NCI-H510A treated with DMSO at 0.1 percent for 48 hours (cell line): ENCODE results near the gene ELAVL2.

Experiments used
- DNase-seq: peaks from one replicate; lab custom pipeline; 2025; lab: John Stamatoyannopoulos, UW

ELAVL2 gene

DNA sequence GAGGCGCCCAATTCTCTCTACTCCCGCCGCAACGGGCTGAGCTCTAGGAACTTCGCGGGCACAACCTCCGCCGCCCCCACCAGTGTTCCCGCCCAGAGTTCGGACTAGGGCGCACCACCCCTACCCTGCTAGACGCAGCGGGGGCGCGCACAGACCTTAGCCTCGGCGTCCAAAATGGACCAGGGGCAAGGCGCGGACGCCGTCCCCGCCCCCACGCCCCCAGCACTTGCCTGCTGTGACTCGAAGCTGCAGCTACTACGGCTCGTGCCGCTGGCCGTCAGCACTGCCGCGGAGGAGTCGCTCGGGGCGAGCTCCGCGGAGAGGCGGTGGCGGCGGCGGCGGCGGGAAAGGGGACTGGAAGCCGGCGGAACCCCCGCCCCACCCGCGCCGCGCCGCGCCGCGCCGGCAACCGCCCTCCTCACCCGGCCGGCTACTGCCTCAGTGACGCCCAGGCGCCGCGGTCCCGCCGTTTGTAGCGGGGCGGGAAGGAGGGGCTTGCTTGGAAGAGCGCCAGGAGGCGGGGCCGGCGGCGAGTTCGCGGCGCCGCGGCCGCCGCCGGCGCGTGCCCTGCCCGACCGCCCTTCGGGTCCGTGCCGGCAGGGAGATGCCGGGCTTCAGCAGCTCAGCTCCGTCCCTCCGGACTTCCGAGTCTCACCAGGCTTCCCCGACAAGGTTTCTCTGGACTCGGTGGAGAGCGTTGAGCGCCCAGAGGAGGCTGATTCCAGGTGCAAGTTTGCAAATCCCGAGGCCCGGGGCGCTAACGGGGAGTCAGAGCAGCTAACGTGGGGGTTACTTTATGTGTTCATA lies 4.5 kb downstream of the ELAVL2 start:
- peak; percentile 26 for DNase-seq

DNA sequence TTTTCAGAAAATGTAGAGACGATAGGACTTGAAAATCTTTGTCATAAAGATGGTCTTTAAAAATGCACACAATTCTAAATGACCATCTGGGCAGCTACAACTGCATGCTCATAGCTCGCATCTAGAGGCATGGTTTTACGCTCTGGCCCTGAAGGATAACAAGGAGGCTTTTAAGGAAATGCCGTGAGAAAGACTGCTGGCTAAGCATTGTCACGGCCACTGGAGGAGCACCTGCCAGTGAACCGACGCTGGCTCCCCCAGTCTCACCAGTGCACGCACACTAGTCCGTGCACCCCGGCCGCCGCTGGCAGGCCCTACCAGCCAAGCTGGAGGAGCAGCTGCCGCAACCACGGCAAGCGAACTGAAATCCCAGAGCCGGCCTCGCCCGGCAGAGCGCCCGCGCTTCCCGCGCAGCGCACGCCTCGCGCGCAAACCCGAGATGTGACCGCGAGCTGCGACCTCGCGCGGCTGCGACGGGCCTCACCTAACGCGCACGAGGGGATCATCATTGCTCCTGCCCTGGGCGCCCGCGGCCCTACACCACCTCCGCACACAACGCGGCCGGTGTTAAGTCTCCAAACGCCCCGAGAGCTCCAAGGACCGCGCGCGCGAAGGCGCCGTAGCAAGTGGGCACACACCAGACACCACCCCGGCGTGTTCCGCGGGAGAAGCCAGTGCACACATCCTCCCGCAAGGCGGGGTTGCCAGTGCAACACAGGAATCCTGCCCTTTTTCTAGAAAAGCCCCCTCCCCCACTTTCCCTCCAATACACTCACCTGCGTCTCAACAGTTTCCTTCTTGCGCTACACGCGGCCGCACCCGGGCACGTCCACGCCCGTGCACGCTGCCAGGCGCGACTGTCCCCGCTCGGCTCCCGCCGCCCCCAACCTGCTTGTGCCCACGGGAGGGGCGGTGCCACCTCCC lies 5.3 kb downstream of the ELAVL2 start:
- DNase-seq, result peak; percentile 8

DNA sequence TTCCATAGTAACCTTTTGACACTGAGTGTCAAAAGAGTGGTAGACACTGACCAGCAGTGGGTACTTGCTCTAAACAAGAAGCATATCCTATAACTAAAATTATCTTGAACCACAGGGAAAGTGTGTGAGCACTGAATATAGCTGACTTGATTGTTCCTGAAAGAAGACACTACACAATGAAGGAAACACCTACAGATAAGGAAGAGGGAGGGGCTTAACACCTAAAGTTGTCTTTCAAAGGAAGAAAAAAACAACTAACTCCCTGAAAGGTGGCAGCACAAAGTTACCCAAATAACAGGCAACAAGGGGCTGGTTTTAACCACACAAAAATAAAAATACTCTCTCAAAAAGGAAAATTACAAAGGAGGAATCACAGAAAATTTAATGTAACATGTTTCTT lies 6.6 kb downstream of the ELAVL2 start:
- DNase-seq, result no peak

DNA sequence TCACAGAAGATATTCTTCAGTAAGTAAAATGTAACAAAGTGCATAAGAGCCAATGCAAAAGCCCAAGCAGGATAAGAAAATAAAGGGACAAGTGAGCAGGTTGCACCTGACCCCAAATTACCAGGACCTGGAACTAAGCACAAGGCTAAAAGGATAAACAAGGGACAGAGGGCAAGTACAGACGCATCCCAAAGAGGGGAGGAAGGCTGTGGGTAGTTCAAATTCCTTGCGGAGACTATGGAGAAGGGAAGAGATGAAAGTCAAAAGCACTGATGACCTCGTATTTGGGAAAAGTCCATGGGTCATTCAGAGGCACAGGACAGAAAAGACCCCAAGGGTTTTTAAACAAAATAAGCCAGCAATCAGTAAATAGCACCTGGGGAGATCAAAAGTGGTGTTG lies 11.8 kb downstream of the ELAVL2 start:
- no peak for DNase-seq

DNA sequence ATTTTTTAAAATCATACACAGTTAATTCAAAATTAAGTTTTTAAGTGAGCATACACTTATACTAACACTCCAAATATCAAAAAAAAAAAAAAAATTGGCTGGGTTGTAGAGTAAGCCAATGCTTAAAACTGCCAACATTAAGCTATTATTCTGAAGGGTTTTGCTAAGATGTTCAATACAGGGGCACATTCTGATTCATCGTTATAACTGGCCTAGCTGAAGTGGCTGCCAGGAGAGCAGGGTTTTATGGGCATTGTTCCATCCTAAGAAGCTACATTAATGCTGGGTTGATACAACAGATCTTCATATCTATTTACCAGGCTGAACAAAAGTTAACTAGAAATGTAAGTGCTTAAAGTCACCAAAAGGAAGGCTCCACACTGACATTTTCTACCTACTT lies 13.4 kb downstream of the ELAVL2 start:
- DNase-seq, result no peak

DNA sequence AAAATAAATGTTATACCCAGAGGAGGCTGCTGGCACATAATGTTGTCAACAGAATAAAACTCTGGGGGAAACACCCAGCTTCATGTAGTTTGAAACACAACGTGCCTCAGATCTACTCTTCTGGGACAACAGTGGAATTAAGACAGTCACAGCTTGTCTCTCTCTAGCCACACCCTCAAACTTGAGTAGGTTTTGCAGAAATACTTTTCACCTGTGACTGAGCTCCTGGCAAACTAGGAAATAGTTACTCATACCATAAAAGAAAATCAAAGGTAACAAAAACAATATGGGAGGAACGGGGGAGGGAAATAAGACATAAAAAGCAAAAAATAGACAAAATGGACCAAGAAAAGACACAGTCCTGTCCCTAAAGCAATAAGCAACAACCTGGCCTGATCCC lies 14.4 kb downstream of the ELAVL2 start:
- DNase-seq, result no peak

DNA sequence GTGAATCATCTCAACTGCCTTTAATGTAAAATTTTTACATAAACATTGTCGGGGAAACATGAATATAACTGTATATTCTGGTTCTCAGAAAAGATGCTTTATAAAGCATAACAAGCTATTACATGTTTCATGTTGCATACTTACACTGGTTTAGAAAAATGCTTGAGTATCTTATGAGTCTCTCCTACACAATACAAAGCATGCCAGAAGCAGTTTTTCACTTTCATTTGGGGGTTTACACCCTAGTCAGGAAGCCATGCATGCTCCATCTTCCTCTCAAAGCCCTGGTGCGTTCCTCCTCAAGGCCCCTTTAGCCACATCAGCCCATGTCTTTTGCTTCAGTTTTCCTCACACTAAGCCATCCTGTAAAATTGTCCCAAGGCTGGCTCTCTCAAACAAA lies 22.8 kb downstream of the ELAVL2 start:
- no peak for DNase-seq

DNA sequence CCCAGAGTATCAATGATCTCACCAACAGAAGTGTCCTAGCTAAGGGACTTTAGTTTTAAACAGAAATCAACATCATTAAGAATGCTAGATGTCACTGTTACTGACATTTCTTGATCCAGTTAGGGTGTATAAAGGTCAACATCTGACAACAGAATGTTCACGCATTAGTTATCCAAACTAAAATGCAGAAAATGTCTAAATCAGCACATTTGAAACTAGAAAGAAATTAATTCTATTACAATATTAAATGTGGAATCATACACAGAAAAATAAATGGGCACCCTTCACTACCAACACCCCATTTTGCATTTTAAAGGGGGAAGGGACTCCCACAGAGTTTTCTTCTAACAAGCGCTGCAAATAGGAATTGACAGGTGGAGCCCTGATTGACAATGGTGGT lies 24.5 kb downstream of the ELAVL2 start:
- no peak for DNase-seq

DNA sequence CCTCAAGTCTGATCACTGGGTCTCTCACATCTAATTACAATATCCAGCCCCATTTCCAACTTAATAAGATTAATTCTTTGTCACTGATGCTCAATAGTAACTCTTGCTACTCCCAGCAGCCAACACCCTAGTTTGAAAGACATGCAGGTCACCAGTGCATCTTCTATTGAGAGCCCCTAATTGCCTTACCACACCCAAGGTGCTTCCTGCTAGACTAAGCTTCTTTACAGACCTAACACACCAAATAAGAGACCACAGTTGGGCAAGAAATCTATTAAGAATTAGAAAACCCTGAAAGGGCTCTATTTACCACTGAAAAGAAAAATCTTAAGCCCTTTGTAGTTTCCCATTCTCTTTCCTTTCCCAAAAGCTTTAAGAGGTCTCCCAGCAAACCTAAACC lies 26.5 kb downstream of the ELAVL2 start:
- no peak for DNase-seq

DNA sequence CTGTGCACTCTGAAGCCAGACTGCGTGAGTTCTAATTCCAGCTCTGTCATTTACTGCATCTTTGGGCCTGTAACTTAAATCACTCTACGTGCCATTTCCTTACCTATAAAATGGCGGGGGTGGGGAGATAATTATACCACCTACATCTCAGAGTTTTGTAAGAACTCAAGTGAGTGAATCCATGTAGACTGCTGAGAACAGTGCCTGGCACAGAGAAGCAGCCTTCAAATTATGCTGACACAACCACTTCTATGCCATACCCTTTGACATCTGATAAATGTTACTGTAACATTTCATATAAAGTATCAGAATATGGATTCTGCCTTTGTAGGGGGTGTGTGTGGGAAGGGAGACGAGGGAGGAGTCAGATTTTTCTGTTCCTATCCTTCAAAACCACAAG lies 27.7 kb downstream of the ELAVL2 start:
- no peak for DNase-seq

DNA sequence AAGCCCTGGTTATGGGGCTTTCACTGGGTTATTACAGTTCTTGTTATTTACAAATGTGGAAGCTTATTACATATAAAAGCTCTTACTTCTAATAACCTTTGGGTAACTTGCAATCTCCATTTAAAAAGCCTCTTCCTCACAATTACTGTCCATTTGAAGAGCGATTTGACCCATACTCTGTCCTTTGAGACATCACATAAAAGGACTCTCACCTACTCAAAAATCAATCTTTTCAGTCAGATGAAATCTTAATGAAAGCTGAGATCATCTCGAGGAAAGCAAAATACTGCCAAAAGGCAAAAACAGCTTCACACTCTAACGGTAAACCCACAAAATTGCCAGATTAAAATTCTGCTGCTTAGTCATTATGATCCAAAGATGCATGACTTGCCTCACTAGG lies 29.8 kb downstream of the ELAVL2 start:
- no peak for DNase-seq

DNA sequence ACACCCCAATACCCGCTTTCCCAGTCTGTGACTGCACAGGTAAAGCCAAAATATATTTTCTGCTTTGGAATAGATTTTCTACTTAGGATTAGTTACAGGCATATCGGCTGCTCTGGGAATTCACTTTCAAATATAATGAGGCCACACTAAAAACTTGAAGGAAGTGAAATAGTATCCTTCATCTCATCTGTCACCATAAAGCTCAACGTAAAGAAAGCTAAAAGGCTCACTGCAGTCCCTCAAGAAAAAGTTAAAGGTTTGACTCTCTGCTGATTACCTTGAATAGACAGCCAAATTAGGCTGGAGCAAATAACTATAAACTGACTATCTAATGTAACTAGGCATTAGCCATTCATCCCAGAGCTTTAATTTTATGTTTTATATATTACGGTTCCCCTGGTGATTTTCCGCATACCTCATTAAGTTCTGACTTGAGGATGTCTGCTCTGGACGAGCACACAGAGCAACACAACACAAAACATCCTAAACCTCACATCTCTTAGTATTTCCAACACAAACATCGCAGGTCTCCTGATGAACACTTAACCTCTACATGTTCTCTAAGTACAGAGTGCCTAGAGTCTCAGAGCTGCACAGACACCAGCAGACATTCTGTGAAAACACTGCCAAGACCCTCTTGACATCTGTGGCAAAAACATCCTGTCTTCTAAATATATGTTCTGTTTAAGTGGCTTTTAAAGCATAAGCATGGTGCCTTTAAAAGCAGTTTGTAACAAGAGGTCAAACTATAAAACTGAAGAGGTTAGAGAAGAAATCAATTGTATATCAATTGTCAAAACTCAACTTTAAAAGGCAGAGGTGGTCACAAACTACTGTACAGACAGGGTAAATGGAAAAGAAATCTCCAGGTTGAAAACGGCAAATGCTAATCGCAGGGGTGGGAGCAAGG lies 35.4 kb downstream of the ELAVL2 start:
- no peak for DNase-seq

DNA sequence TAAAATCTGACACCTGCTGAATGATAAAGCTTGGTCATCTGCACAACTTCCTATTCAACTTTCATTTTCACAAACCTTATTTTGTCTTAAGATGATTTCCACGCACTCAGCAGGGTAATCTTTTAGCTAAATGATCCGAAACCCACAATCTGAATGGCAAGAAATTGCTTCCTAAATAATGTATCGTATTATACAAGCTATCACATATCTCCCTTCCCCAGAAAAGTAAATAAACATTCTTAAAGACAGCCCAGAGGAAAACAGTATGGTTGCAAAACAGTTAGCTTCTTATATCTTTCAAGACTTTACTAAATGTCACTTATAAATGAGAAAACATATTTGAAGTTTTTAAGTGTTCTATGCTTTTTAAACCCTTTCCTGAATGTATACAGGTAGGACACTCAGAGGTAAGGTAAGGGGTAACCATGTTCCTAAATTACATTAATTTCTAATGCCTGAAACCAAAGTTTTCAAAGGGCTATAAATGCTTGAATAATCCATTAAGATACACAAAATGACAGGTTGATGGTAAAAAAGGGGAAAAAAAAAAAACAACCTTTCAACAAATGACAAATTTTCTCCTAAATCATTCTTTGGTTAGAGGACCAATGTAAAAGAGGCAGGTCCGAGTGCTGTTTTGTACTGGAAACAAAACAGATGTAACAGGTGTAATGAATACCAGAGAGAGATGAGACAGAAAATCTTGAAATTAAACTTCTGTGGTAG lies 36.3 kb downstream of the ELAVL2 start:
- no peak for DNase-seq

DNA sequence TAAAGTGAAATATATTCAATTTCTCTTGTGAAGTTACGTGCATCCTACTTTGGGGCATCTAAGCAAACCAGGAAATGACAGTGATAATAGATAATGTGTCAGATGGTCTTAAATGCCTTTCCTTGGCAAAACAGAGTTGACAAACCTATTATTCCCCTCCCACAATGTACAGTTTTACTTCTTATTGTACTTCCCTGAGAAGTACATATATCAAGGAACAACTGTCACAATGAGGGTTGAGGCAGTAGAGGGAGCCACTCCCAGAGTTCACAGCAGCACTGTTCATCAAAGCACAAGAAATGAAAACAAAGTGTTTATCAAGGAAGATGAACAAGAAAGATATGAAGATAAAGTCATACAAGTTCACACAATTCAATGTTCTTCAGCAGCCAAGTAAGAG lies 41.1 kb downstream of the ELAVL2 start:
- no peak for DNase-seq

DNA sequence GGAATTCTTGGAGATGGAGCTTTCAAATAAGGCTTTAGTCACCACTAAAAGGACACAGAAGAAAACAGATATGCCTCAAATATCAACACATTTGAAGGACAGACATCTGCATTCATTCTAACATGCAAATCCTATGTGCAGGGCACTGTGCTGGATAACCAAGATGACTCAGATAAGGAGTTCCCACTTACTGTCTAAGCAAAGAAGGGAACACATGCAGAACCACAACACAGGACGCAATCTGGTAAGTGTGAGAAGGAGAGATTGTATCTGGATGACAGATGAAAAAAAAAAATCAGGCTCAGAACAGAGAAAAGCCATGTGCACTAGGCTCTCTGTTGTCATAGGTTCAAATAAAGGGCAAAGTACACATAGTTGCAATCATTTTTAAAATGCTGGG lies 42.5 kb downstream of the ELAVL2 start:
- DNase-seq, result no peak

DNA sequence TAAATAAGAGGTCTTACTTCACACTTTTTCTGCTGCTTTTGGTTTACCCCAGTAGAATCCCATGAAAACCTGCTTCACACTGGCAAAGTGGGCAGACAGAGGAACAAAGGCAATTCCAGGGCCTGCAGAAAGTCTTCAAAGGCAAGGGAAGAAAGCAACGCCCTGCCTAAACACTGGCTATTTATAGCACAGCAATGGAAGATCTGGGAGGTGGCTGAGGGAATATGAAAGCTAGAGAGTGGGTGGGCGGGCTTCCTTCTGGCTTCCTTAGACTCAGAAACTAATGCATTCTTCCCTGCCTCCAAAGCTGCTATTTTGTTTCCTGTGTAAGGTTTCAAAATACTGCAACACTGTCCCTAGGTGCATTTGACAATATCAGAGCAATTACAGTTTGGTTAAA lies 46.8 kb downstream of the ELAVL2 start:
- DNase-seq, result no peak

DNA sequence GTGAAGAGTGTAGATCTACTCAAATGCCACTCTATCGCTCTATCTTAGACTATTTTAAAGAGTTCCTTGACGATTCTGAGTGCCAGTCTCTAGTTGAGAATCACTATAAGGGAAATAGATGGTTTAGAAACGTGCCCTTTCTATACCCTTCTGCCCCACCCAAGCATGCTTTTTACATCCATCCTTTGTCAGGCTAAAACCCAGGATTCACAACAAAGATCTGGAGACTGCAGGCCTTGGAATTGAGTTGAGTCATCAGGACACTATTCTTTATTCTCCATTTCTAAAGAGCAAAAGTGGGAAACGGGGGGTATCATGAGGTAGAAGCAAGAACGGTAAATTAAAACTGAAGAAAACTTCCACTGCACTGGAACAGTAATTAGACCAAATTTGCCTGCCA lies 48.7 kb downstream of the ELAVL2 start:
- no peak for DNase-seq

DNA sequence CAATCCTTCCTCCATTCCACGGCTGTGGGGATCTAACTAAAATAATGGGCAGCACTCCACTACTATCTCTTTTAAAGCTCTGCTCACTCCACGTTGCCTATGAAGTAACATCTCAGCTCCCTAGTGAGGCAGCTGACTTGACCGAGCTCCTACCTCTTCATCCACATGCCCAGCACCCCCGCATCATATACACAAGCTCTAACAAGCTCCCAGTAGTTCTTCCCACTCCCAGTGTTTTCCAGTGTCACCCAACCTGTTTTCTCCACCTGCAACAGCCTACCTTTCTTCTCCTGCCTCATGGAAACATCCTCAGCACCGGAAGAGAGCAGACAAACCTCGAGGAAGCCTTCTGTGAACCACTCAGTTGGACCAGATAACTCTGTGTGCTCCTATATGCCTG lies 50.5 kb downstream of the ELAVL2 start:
- DNase-seq, result no peak

DNA sequence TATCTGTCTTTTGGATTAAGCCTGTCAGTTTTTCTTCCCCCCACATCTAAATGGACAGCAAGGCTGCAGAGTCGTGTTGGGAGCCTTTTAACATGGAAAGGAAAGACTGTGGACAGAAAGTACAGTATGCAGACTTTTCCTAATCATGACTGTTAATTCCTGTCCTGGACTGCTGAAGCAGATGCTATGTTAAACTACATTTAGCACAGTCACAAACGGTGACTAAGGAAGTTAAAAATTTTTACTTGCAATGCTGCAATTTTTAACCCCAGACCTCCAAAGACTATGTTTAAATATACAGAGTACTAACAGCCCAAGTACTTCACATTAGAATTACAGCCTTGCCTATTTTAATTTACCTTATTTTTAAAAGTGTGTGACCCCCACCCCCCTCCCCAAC lies 51.8 kb downstream of the ELAVL2 start:
- no peak for DNase-seq

DNA sequence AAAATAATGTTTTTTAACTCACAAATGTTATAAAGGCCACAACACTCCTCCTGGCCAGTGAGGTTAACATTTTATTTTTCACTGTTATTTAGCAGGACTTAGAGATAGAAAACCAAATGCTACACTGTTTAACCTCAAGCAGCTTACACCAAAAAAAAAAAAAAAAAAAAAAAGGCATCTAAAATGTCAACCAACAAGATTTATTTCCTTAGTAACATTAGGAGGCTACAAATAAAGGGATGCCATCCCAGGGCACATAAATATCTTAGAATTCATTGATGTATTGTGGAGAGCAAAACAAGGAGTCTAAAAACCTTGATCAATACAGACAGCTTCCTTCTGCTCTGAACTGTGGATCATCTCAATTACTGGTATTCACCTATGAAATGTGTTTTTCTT lies 53.7 kb downstream of the ELAVL2 start:
- DNase-seq, result no peak

DNA sequence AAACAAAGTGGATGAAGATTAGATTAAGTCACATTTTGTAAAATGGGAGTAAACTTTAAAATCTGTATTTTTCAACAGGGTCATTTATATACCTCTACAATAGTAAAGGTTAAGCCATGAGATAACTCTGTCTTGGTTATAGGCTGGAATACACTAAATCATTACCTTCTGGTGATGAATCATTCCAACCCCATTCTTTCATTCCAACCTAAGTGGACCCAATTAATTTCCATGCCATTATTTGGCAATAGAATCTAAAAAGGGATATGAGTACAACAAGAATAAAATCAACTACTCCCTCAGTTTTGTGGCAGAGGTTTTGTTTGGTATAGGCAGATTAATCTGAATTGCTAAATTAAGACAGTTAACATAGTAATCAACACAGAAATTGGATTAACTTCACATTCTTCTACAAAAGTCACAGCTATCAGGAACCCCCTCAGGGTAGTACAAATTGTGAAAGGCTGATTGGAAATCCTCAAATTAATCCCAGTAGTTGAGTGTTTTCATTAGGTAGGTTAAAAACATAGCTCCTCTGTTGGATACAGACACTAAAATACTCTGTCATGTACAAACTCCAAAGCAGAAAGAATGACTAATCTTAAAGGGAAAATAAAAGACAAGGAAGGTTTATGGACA lies 54.2 kb downstream of the ELAVL2 start:
- DNase-seq, result no peak
